ENCODE data around the gene LSMEM2. TPM values are rescaled to one million over a fixed set of nuclear protein-coding genes. Genes with fewer than 3 reads are reported as not detected.
A peak's percentile ranks its signal among the peaks of the same experiment; 100 is the strongest.

Gene LSMEM2
- total RNA-seq, 1 experiment from 2014 or later: not detected

- DNase-seq (ENCODE audit: low spot score): no peak
- Histone ChIP-seq H3K4me3 (ENCODE audit: low read depth, low read length, poor library complexity, severe bottlenecking) (peak overlapping the region; percentile 42), H3K36me3 (ENCODE audit: insufficient read depth, low read length, poor library complexity, severe bottlenecking) (no peaks in the 10 kb centered on the region), H3K4me1 (ENCODE audit: insufficient read depth, low read length, poor library complexity, severe bottlenecking) (peaks cover 19% of the 10 kb centered on the region), H3K9me3 (ENCODE audit: low read depth, low read length, poor library complexity, severe bottlenecking) (no peaks in the 10 kb centered on the region), H3K27me3 (replicated peaks; ENCODE audit: insufficient read depth, low read depth, low read length, poor library complexity) (no peaks in the 10 kb centered on the region), H3K27ac (ENCODE audit: low read depth, low read length, poor library complexity, severe bottlenecking) (peak overlapping the region; percentile 74)
- POLR2A ChIA-PET (ENCODE audit: low non-redundant PET): no interaction called here
- TF ChIP-seq EZH2 (IDR thresholded peaks at IDR 0.05; ENCODE audit: borderline replicate concordance, low read depth, low read length, poor library complexity, severe bottlenecking): no peak
- TF ChIP-seq CTCF (conservative IDR thresholded peaks at IDR 0.05; ENCODE audit: low read depth, low read length): no peak
- BruUV-seq (replicated peaks): no TSS peak
- intact Hi-C loops (cut with micrococcal nuclease; ENCODE audit: unreplicated experiment): no loop called here
- CTCF ChIA-PET: interaction anchor here (0.7 kb wide), 1 partner anchor 52 kb away, joined by 3 read pairs; no protein-coding TSS in a partner anchor
Observed at GRCh38 chr3:50245251-50245745, 33.6 kb upstream of the LSMEM2 start.

GRCh38 chr3:50245831-50246516 is 32.9 kb upstream of the LSMEM2 start:
- Histone ChIP-seq H3K9me3 (ENCODE audit: low read depth, low read length, poor library complexity, severe bottlenecking) (no peaks in the 10 kb centered on the region), H3K27me3 (replicated peaks; ENCODE audit: insufficient read depth, low read depth, low read length, poor library complexity) (no peaks in the 10 kb centered on the region), H3K4me3 (ENCODE audit: low read depth, low read length, poor library complexity, severe bottlenecking) (peak overlapping the region; percentile 42), H3K27ac (ENCODE audit: low read depth, low read length, poor library complexity, severe bottlenecking) (peak overlapping the region; percentile 74), H3K36me3 (ENCODE audit: insufficient read depth, low read length, poor library complexity, severe bottlenecking) (no peaks in the 10 kb centered on the region), H3K4me1 (ENCODE audit: insufficient read depth, low read length, poor library complexity, severe bottlenecking) (peaks cover 18% of the 10 kb centered on the region)
- peak; percentile 85 for TF ChIP-seq CTCF (conservative IDR thresholded peaks at IDR 0.05; ENCODE audit: low read depth, low read length)
- no peak for TF ChIP-seq EZH2 (IDR thresholded peaks at IDR 0.05; ENCODE audit: borderline replicate concordance, low read depth, low read length, poor library complexity, severe bottlenecking)
- DNase-seq (ENCODE audit: low spot score): peak; percentile 85
- CTCF ChIA-PET: interaction anchor here (0.8 to 1.5 kb wide), 5 partner anchors 10 to 51 kb away, joined by 3 to 17 read pairs (median 4); partner anchors contain the start of gene GNAI2
- POLR2A ChIA-PET (ENCODE audit: low non-redundant PET): no interaction called here
- BruUV-seq (replicated peaks): no TSS peak
- intact Hi-C loops (cut with micrococcal nuclease; ENCODE audit: unreplicated experiment): loop anchor here (1.0 kb wide), 1 partner anchor 19 kb away; no protein-coding TSS in a partner anchor

- Histone ChIP-seq H3K4me1 (ENCODE audit: insufficient read depth, low read length, poor library complexity, severe bottlenecking) (peaks cover 14% of the 10 kb centered on the region), H3K9me3 (ENCODE audit: low read depth, low read length, poor library complexity, severe bottlenecking) (no peaks in the 10 kb centered on the region), H3K4me3 (ENCODE audit: low read depth, low read length, poor library complexity, severe bottlenecking) (peak overlapping the region; percentile 42), H3K27ac (ENCODE audit: low read depth, low read length, poor library complexity, severe bottlenecking) (peak overlapping the region; percentile 74), H3K27me3 (replicated peaks; ENCODE audit: insufficient read depth, low read depth, low read length, poor library complexity) (no peaks in the 10 kb centered on the region), H3K36me3 (ENCODE audit: insufficient read depth, low read length, poor library complexity, severe bottlenecking) (no peaks in the 10 kb centered on the region)
- intact Hi-C loops (cut with micrococcal nuclease; ENCODE audit: unreplicated experiment): loop anchor here (1.0 kb wide), 1 partner anchor 19 kb away; no protein-coding TSS in a partner anchor
- ChIA-PET POLR2A (ENCODE audit: low non-redundant PET) (no interaction called here), CTCF (interaction anchor here (0.8 to 1.5 kb wide), 5 partner anchors 11 to 52 kb away, joined by 3 to 17 read pairs (median 4); partner anchors contain the start of gene GNAI2)
- BruUV-seq (replicated peaks): no TSS peak
- TF ChIP-seq EZH2 (IDR thresholded peaks at IDR 0.05; ENCODE audit: borderline replicate concordance, low read depth, low read length, poor library complexity, severe bottlenecking): no peak
- TF ChIP-seq CTCF (conservative IDR thresholded peaks at IDR 0.05; ENCODE audit: low read depth, low read length): 0 out of 2 replicates have a peak, but pooled peaks have one; percentile 2
- DNase-seq (ENCODE audit: low spot score): peak; percentile 39
Observed at GRCh38 chr3:50246517-50246954, 32.4 kb upstream of the LSMEM2 start.

Measured in A673 (cell line).